Erythroblast (primary cell): ENCODE data around the gene CARD18.

Source experiments
- GATA1 ChIP-seq: IDR thresholded peaks from 2 replicates; pipeline ENCODE4 v1.6.1; 2011; ENCODE audit warnings: low read depth, mild to moderate bottlenecking, control low read depth, low read length, moderate library complexity
- POLR2A ChIP-seq: IDR thresholded peaks from 2 replicates; pipeline ENCODE4 v1.6.1; 2011; ENCODE audit warnings: mild to moderate bottlenecking, low read length

GRCh38 chr11:105149477-105149876 is 9.9 kb upstream of the CARD18 start:
- TF ChIP-seq POLR2A (no peak), GATA1 (no peak)
